OCI-LY1 (cell line): Measurements from ENCODE around the gene GPR50.

ENCODE experiments used
- CTCF ChIP-seq: fragments of 200-600 bp; sonication (generic), shearing (Covaris generic); IDR thresholded peaks from 2 replicates; pipeline ENCODE4 v1.5.1; 2017; ENCODE audit warnings: mild to moderate bottlenecking, antibody characterized with exemption, low read length, moderate library complexity, mixed read lengths
- EZH2 ChIP-seq: fragments of 200-600 bp; sonication (generic), shearing (Covaris generic); IDR thresholded peaks from 2 replicates; pipeline ENCODE4 v1.8.0; 2017; ENCODE audit warnings: borderline replicate concordance, mixed run types, mild to moderate bottlenecking, antibody characterized with exemption, low read length, moderate library complexity, mixed read lengths

GRCh38 chrX:151183912-151184565 is 7.7 kb downstream of the GPR50 start:
- TF ChIP-seq CTCF (no peak), EZH2 (no peak)
